GM23248 (cell line): ENCODE results near the gene FGD5.
"Not testable (repeated sequence)": the region's sequence is repeated elsewhere in the genome, so short reads cannot be mapped to it uniquely, and the experiment has no call there.

Source experiments
- EZH2 ChIP-seq: fragments of 200-600 bp; sonication (generic); IDR thresholded peaks from 2 replicates; pipeline ENCODE4 v1.6.1; 2018; ENCODE audit warnings: antibody characterized with exemption, mild to moderate bottlenecking; ENCODE audit not compliant: insufficient read depth, poor library complexity, severe bottlenecking
- EZH2phosphoT487 ChIP-seq: fragments of 200-600 bp; sonication (generic); IDR thresholded peaks from 2 replicates; pipeline ENCODE4 v1.6.1; 2018; ENCODE audit warnings: antibody characterized with exemption, moderate library complexity, mild to moderate bottlenecking, low read depth; ENCODE audit not compliant: insufficient read depth

- TF ChIP-seq EZH2, EZH2phosphoT487: not testable (repeated sequence)
These were observed 9.2 kb upstream of the FGD5 start for GRCh38 chr3:14809611-14810010.
